ENCODE measurements around the gene FRYL. TPM values are rescaled to one million over a fixed set of nuclear protein-coding genes. Genes with fewer than 3 reads are reported as not detected.

Gene FRYL
- total RNA-seq, 1 experiment from 2014 or later: 47.7 TPM

- Histone ChIP-seq H3K4me1 (ENCODE audit: control insufficient read depth in 1 of 2, insufficient read depth in 2 of 2, low read length in 2 of 2) (no peaks in the 10 kb centered on the region), H3K36me3 (ENCODE audit: control insufficient read depth in 1 of 2, insufficient read depth in 2 of 2, low read length in 2 of 2) (no peaks in the 10 kb centered on the region), H3K27ac (ENCODE audit: low read depth, low read length) (no peak overlapping the region), H3K9ac (ENCODE audit: low read length) (no peak overlapping the region), H3K79me2 (ENCODE audit: insufficient read depth, low read length) (peaks cover 2% of the 10 kb centered on the region; the same call in 1 of the 2 replicates), H3K4me2 (ENCODE audit: low read length) (no peak overlapping the region), H3K4me3 (replicated peaks in 1 of 2; ENCODE audit: low read depth in 1 of 2, low read length in 2 of 2) (no peak overlapping the region), H3K9me2 (ENCODE audit: insufficient read depth) (no peaks in the 10 kb centered on the region), H2AFZ (ENCODE audit: low read depth, low read length, poor library complexity, severe bottlenecking) (no peak overlapping the region), H3K9me3 (ENCODE audit: control insufficient read depth in 1 of 2, insufficient read depth in 1 of 2, low read depth in 1 of 2, low read length in 2 of 2) (no peaks in the 10 kb centered on the region), H4K20me1 (ENCODE audit: insufficient read depth) (no peaks in the 10 kb centered on the region), H3K27me3 (ENCODE audit: insufficient read depth, low read length) (no peaks in the 10 kb centered on the region)
- DNase-seq (ENCODE audit: low read depth, low spot score) (no peak), ATAC-seq (no peak)
- TF ChIP-seq CEBPB (IDR thresholded peaks at IDR 0.05; ENCODE audit: low read depth): no peak
- no peak for TF ChIP-seq ZFX (IDR thresholded peaks at IDR 0.05)
- no peak for TF ChIP-seq RAD21 (IDR thresholded peaks at IDR 0.05; ENCODE audit: low read depth)
- no peak for TF ChIP-seq EZH2phosphoT487 (IDR thresholded peaks at IDR 0.05; ENCODE audit: borderline replicate concordance)
- TF ChIP-seq SP1 (IDR thresholded peaks at IDR 0.05; ENCODE audit: low read depth): no peak
- TF ChIP-seq TCF7L2 (IDR thresholded peaks at IDR 0.05; ENCODE audit: borderline replicate concordance, extremely low read depth, insufficient read depth, insufficient read length): no peak
- TF ChIP-seq POLR2AphosphoS5 (IDR thresholded peaks at IDR 0.05; ENCODE audit: low read depth, low read length): no peak
- no peak for TF ChIP-seq EZH2 (IDR thresholded peaks at IDR 0.05)
- TF ChIP-seq EGR1 (IDR thresholded peaks at IDR 0.05; ENCODE audit: low read depth): no peak
- intact Hi-C loops (cut with micrococcal nuclease): no loop called here
- ChIA-PET CTCF (no interaction called here), RAD21 (ENCODE audit: low non-redundant PET in 1 of 2, low total read pairs in 2 of 2, uncharacterized antibody in 2 of 2, unreplicated experiment in 2 of 2) (no interaction called here), POLR2A (no interaction called here)
- no TSS peak for BruUV-seq (replicated peaks)
Observed at GRCh38 chr4:48710446-48711209, 69.5 kb downstream of the FRYL start.

GRCh38 chr4:48709901-48710300 is 70.2 kb downstream of the FRYL start:
- DNase-seq (ENCODE audit: low read depth, low spot score) (no peak), ATAC-seq (no peak)
- ChIA-PET CTCF (no interaction called here), POLR2A (no interaction called here), RAD21 (ENCODE audit: low non-redundant PET in 1 of 2, low total read pairs in 2 of 2, uncharacterized antibody in 2 of 2, unreplicated experiment in 2 of 2) (no interaction called here)
- Histone ChIP-seq H3K9me2 (ENCODE audit: insufficient read depth) (no peaks in the 10 kb centered on the region), H3K27me3 (ENCODE audit: insufficient read depth, low read length) (no peaks in the 10 kb centered on the region), H3K79me2 (ENCODE audit: insufficient read depth, low read length) (peaks cover 2% of the 10 kb centered on the region; the same call in 1 of the 2 replicates), H2AFZ (ENCODE audit: low read depth, low read length, poor library complexity, severe bottlenecking) (no peak overlapping the region), H4K20me1 (ENCODE audit: insufficient read depth) (no peaks in the 10 kb centered on the region), H3K36me3 (ENCODE audit: control insufficient read depth in 1 of 2, insufficient read depth in 2 of 2, low read length in 2 of 2) (no peaks in the 10 kb centered on the region), H3K4me2 (ENCODE audit: low read length) (no peak overlapping the region), H3K9ac (ENCODE audit: low read length) (no peak overlapping the region), H3K4me1 (ENCODE audit: control insufficient read depth in 1 of 2, insufficient read depth in 2 of 2, low read length in 2 of 2) (no peaks in the 10 kb centered on the region), H3K9me3 (ENCODE audit: control insufficient read depth in 1 of 2, insufficient read depth in 1 of 2, low read depth in 1 of 2, low read length in 2 of 2) (no peaks in the 10 kb centered on the region), H3K27ac (ENCODE audit: low read depth, low read length) (no peak overlapping the region), H3K4me3 (replicated peaks in 1 of 2; ENCODE audit: low read depth in 1 of 2, low read length in 2 of 2) (no peak overlapping the region)
- no TSS peak for BruUV-seq (replicated peaks)
- intact Hi-C loops (cut with micrococcal nuclease): no loop called here
- TF ChIP-seq ZFX (IDR thresholded peaks at IDR 0.05) (no peak), ZNF274 (IDR thresholded peaks at IDR 0.05; ENCODE audit: low read depth, low read length) (no peak), FOSL1 (IDR thresholded peaks at IDR 0.05; ENCODE audit: low read depth) (no peak), SIN3A (IDR thresholded peaks at IDR 0.05; ENCODE audit: low read depth) (no peak), EZH2phosphoT487 (IDR thresholded peaks at IDR 0.05; ENCODE audit: borderline replicate concordance) (no peak), REST (IDR thresholded peaks at IDR 0.05; ENCODE audit: low read depth) (no peak), SRF (IDR thresholded peaks at IDR 0.05; ENCODE audit: low read depth) (no peak)
- TF ChIP-seq, protein P1, sequence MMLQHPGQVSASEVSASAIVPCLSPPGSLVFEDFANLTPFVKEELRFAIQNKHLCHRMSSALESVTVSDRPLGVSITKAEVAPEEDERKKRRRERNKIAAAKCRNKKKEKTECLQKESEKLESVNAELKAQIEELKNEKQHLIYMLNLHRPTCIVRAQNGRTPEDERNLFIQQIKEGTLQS (IDR thresholded peaks at IDR 0.05): no peak
- TF ChIP-seq, protein P2, sequence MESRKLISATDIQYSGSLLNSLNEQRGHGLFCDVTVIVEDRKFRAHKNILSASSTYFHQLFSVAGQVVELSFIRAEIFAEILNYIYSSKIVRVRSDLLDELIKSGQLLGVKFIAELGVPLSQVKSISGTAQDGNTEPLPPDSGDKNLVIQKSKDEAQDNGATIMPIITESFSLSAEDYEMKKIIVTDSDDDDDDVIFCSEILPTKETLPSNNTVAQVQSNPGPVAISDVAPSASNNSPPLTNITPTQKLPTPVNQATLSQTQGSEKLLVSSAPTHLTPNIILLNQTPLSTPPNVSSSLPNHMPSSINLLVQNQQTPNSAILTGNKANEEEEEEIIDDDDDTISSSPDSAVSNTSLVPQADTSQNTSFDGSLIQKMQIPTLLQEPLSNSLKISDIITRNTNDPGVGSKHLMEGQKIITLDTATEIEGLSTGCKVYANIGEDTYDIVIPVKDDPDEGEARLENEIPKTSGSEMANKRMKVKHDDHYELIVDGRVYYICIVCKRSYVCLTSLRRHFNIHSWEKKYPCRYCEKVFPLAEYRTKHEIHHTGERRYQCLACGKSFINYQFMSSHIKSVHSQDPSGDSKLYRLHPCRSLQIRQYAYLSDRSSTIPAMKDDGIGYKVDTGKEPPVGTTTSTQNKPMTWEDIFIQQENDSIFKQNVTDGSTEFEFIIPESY (IDR thresholded peaks at IDR 0.05; ENCODE audit: extremely low read depth, insufficient replicate concordance, low read length): no peak

Measured in HCT116 (cell line).